ENCODE data around the gene SPSB1.

Gene SPSB1

DNA sequence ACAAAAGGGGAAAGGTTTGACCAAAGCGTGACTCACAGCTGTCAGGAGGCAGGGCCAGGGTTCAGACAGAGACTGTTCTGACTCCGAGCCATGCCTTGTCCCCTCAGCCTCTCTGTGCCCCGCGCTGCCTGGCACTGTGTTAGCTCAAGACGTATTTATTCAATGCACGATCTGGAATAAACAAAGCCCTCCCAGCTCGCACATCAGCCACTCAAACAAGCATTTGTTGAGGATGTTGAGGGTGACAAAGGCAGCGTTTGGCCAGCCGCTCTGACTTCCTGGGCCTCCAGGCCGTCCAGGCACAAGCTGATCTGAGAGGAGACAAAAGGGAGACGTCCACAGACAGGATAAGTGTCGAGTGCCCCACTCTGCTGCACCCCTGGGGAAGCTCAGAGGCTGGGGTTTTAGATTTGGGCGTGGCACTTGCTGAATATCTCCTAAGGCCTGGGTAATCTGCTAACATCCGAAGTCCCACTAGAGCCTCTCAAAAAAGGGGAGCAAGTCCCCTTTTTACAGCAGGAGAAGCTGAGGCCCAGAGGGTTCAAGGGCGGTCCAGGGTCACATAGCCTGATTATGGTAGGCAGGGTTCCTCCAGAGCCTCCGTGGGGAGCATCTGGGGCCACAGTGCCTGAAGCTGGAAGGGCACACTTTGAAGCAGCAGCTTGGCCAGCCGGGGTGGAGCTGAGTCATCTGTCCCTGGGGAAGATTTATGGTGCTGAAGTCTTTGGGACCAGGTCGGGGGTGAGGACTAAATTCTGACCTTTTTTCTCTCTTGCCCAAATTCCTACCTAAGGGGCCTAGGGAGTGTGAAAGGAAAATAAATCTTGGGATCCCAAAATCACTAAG is 95.9 kb downstream of the SPSB1 start:
- DNase-seq (ENCODE audit: low spot score), result no peak

DNA sequence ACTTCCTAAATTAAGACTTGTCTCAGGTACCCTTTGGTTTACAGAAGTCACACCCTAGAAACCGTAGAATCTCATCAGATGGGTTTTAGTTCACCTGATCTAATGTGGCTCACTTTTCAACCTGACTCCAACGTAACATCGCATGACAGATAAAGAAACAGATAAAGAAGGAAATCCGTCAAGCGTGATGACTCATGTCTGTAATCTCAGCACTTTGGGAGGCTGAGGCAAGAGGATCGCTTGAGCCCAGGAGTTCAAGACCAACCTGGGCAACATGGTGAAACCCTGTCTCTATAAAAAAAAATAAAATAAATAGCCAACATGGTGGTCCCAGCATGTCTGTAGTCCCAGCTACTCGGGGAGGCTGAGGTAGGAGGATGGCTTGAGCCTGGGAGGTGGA is 97.3 kb downstream of the SPSB1 start:
- no peak for DNase-seq (ENCODE audit: low spot score)

DNA sequence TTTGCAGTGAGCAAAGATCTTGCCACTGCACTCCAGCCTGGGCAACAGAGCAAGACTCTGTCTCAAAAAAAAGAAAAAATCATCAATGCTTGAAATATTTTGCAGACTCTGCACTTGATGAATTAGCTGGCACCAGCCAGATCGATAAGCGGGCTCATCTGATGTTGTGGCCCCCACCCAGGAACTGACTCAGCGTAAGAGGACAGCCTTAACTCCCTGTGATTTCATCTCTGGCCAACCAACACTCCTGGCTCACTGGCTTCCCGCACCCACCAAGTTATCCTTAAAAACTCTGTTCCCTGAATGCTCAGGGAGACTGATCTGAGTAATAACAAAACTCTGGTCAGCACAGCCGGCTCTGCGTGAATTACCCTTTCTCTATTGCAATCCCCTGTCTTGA is 98.9 kb downstream of the SPSB1 start:
- no peak for DNase-seq (ENCODE audit: low spot score)

DNA sequence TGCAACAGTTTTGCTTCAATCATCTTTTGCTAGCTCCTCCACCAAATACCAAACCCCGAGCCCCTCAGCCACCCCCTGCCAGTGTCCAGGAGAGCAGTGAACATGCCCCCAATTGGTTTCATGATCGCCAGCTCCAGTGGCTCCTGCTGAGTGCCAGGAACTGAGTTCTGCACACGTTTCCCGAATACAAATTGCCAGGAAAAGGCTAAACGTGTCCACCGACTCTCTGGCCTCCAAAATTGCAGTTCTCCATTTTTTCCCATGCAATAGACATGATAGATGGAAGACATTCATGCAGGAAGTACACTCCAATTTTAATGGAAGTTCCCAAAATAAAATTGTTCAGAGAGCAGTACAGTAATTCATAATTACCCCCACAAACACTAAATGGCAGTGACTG is 101.3 kb downstream of the SPSB1 start:
- no peak for DNase-seq (ENCODE audit: low spot score)

DNA sequence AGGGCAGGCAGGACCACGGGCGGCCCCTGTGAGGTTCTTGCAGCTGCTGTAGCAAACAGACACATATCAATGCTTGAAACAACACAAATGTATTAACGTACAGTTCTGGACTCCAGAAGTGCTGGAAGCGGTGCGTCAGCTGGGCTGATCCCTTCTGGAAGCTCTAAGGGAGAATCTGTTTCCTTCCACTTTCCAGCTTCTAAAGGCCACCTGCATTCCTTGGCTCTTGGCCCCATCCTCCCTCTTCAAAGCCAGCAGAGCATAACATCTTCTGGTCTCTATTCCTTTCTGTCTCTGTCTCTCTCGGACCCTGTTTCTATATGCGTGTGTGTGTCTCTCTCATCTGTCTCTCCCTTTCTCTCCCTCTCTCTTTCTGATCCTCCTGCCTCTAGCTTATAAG is 102.3 kb downstream of the SPSB1 start:
- DNase-seq (ENCODE audit: low spot score), result no peak

DNA sequence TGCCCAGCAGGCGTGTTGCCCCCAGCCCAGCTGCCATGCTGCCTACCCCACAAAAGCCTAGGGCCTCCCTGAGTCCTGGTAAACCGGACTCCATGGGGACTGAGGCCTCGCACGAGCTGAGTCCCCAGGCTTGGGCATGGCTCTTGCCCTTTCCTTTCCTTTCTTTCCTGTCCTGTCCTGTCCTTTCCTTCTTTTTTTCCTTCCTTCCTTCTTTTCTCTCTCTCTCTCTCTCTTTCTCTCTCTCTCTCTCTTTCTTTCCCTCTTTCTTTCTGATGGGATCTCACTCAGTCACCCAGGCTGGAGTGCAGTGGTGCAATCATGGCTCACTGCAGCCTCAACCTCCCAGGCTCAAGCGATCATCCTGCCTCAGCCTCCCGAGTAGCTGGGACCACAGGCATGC is 104.4 kb downstream of the SPSB1 start:
- no peak for DNase-seq (ENCODE audit: low spot score)

GRCh38 chr1:9397997-9398526 is 105.4 kb downstream of the SPSB1 start:
- no peak for DNase-seq (ENCODE audit: low spot score)

DNA sequence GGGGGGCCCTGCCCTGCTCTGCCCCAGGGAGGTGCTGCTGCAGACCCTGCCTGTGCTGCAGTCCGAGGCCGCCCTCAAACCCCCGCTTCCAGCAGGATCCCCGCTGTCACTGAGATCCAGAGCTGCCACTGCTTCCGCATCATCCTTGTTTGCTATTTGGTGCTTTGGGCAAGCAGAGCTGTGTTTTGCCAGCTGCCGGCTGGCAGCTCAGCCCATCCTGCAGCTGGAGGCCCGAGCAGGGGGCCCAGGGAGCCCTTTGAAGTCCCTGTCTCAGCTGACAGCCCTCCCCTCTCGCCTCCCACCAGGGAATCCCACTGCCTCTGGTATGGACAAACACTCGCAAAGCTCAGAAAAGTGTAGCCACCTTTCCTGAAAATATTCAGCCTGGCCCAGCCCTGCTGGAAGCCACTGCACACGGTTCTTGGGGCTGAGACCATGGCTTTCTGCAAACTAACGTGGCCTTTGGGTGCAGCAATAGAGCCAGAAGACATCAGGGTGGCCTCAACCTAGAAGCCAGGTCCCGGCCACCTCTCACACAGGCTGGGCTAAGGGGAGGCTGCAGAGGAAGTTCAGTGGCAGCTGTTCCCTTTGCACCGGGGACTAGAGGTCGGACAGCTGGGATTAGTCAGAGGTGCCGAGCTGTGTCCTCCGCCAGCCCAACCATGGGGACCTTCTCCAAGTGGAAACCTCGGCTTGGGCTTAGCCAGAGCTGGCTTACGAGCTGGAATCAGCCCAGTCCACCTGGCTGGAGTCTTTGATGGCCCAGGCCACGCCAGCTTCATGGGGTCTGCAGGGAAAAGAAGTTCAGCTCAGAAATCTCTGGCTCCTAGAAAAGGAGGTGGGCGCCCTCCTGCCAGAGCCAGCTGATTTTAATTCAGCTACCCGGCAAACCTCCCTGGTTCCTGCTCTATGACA is 107.1 kb downstream of the SPSB1 start:
- DNase-seq (ENCODE audit: low spot score), result no peak

- DNase-seq (ENCODE audit: low spot score), result no peak
Observed at GRCh38 chr1:9400425-9401079, 107.9 kb downstream of the SPSB1 start.

DNA sequence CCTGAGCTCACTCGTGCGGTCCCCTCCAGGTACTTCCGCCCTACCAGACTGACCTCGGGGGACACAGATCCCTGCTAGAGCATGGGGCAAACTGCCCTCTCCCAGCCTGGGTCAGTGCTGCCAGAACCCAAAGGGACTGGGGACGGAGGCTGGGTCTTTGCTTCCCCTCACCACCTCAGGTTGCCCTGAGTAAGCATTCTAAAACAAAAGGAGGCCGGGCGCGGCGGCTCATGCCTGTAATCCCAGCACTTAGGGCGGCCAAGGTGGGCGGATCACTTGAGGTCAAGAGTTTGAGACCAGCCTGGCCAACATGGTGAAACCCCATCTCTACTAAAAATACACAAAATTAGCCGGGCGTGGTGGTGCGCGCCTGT is 108.4 kb downstream of the SPSB1 start:
- DNase-seq (ENCODE audit: low spot score), result no peak

DNA sequence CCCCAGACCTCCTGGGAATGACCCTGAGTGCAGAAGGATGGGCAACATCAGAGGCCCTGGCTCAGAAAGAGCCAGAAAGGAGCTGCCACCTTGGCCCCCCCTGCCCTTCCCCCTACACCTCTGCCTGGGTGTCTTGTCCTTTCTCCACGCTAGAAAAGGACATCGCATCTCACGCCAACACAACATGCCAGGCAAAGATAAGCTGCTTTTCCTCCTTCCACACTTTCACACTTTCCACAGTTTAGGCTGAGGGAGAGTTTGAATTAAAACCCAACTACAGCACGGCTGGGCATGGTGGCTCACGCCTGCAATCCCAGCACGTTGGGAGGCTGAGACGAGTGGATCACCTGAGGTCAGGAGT is 109.5 kb downstream of the SPSB1 start:
- no peak for DNase-seq (ENCODE audit: low spot score)

DNA sequence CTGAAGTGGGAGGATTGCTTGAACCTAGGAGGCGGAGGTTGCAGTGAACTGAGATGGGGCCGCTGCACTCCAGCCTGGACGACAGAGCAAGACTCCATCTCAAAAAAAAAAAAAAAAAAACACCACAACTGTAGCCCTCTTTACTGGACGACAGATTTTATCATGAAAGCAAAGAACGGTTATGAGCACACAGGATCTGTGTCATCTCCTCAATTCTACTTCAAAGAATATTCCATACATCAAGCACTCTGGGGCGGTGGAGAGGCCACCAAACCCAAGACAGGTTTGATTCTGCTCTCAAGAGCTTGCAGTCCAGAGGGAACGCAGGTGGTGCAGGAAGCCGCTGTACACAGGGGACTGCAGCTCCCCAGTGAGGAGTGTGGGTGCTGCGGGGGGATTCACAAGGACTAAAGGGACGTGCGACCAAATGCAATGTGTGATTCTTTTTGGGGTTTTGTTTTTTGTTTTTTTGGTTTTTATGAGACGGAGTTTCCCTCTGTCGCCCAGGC is 110.1 kb downstream of the SPSB1 start:
- no peak for DNase-seq (ENCODE audit: low spot score)

- DNase-seq (ENCODE audit: low spot score), result no peak
Observed at GRCh38 chr1:9404117-9404914, 111.6 kb downstream of the SPSB1 start.

- DNase-seq (ENCODE audit: low spot score), result no peak
Observed at GRCh38 chr1:9406111-9406510, 113.4 kb downstream of the SPSB1 start.

- peak; percentile 60 for DNase-seq (ENCODE audit: low spot score)
Observed at GRCh38 chr1:9410737-9411297, 118.1 kb downstream of the SPSB1 start.

GRCh38 chr1:9413071-9413876 is 120.6 kb downstream of the SPSB1 start:
- DNase-seq (ENCODE audit: low spot score), result no peak

GRCh38 chr1:9413877-9414213 is 121.2 kb downstream of the SPSB1 start:
- DNase-seq (ENCODE audit: low spot score), result no peak

DNA sequence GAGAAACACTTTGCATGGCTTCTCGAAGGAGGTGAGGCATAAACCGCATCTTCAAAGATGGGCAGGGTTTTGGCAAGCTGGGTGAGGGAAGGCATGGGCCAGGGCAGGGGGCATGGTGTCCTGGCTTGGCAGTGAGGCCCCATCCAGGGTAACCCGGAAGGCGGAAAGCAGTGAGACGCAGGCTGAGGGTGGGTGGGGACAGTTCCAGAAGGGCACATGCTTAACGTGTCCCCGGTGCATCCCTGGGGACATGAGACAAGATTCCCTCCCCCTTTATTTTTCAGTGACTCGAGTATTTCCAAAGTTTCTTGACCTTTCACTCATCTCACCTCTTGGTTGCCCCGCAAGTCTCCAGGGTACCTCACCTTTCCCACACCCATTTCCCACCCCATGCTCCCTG is 123.8 kb downstream of the SPSB1 start:
- DNase-seq (ENCODE audit: low spot score), result no peak

DNA sequence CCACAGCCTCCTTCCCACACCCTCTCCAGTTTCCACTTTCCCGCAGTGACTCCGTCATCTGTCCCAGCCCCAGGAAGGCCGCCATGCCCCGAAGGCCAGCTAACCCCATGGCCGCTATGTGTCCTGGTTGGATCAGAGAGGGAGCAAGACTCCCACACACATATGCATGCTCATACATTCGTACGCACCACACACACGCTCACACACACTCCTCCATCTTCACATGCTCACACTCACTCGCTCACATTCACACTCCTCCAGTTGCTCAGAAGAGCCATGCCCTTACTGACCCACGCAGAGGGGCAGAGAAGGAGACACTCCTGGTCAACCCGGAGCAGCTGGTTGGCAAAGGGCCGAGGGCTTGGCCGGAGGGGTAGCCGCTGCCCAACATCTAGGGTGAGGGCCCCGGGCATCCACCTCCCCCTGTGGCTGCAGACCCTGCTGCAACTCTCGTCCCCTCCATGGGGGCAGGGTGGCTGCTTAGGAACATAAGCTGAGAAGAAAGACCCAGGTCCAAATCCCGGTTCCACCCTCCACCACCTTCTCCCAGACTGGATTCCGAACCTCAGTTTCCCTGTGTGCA is 124.3 kb downstream of the SPSB1 start:
- DNase-seq (ENCODE audit: low spot score), result no peak

DNA sequence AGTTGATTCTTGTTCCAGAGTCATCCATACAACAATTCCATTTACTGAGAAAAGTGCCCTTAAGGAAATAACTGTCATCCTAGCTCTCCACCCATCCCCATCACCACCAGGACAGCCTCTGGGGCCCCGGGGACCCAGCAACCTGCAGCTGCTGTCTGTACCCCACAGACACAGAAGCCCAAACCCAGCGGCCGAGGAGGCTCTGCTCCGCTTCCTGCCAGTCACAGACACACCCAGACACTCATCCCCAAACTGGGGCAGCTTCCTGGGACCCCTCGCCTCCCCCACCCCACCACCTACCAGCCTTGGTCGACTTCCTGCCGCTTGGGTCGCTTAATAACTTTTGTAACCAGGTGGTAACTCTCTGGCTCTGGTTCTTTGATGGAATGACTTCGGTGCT is 125.0 kb downstream of the SPSB1 start:
- no peak for DNase-seq (ENCODE audit: low spot score)

Data from SK-N-DZ (cell line).